Activated CD4-positive, alpha-beta memory T cell treated with anti-CD3 and anti-CD28 coated beads, Interleukin-2, amount 10 ng/mL, durations not matched to agents 7 days and 5 days (primary cell): Measurements from ENCODE around the gene BACE1. TPM values are rescaled to one million over a fixed set of nuclear protein-coding genes. Genes with fewer than 3 reads are reported as not detected.
"Not testable (repeated sequence)": the region's sequence is repeated elsewhere in the genome, so short reads cannot be mapped to it uniquely, and the experiment has no call there.

Experiments
- CTCF ChIA-PET: fragments of 350-600 bp; sonication (Branson Sonifier 250); formaldehyde crosslinking; loops from one replicate; lab custom pipeline; 2021; ENCODE audit warnings: antibody characterized with exemption, inconsistent platforms; lab: Charles Lee
- POLR2A ChIA-PET: fragments of 350-600 bp; sonication (Branson Sonifier 250); formaldehyde crosslinking; loops from one replicate; lab custom pipeline; 2021; ENCODE audit warnings: antibody characterized with exemption; lab: Charles Lee
- DNase-seq: peaks from one replicate; pipeline ENCODE4 v3.0.0-alpha.2; 2020
- H3K27ac Mint-ChIP-seq: one replicate; pipeline ENCODE4 v1.8.0; 2021; ENCODE audit warnings: mild to moderate bottlenecking, mixed read lengths
- H3K27me3 Mint-ChIP-seq: one replicate; pipeline ENCODE4 v1.8.0; 2021; ENCODE audit warnings: mixed read lengths
- H3K36me3 Mint-ChIP-seq: one replicate; pipeline ENCODE4 v1.8.0; 2021; ENCODE audit warnings: low read depth, mixed read lengths
- H3K4me1 Mint-ChIP-seq: one replicate; pipeline ENCODE4 v1.8.0; 2021; ENCODE audit warnings: mixed read lengths
- H3K4me3 Mint-ChIP-seq: one replicate; pipeline ENCODE4 v1.8.0; 2021; ENCODE audit warnings: mild to moderate bottlenecking, mixed read lengths
- H3K9me3 Mint-ChIP-seq: one replicate; pipeline ENCODE4 v1.8.0; 2021; ENCODE audit warnings: mixed read lengths
- total RNA-seq, 2 experiments: library from RNA; stranded (reverse); gene quantifications; one replicate each; pipeline ENCODE4 v1.2.3, GENCODE V29; 2021

Gene BACE1
- total RNA-seq, 2 experiments from 2014 or later: 0.75 to 0.96 TPM

- Mint-ChIP-seq H3K4me1 (peaks cover 33% of the 10 kb centered on the region), H3K4me3 (no peak overlapping the region), H3K27ac (no peak overlapping the region), H3K27me3 (no peaks in the 10 kb centered on the region), H3K9me3 (no peaks in the 10 kb centered on the region), H3K36me3 (peaks cover 40% of the 10 kb centered on the region)
- ChIA-PET CTCF (no interaction called here), POLR2A (no interaction called here)
- no peak for DNase-seq
Measured at GRCh38 chr11:117282956-117283355, 33.1 kb downstream of the BACE1 start.

GRCh38 chr11:117281869-117282268, 34.2 kb downstream of the BACE1 start:
- peaks cover 33% of the 10 kb centered on the region for H3K4me1 Mint-ChIP-seq
- H3K9me3 Mint-ChIP-seq: no peaks in the 10 kb centered on the region
- DNase-seq: no peak
- no peaks in the 10 kb centered on the region for H3K27me3 Mint-ChIP-seq
- ChIA-PET POLR2A (no interaction called here), CTCF (no interaction called here)
- no peak overlapping the region for H3K4me3 Mint-ChIP-seq
- H3K36me3 Mint-ChIP-seq: peaks cover 37% of the 10 kb centered on the region
- H3K27ac Mint-ChIP-seq: no peak overlapping the region

DNA sequence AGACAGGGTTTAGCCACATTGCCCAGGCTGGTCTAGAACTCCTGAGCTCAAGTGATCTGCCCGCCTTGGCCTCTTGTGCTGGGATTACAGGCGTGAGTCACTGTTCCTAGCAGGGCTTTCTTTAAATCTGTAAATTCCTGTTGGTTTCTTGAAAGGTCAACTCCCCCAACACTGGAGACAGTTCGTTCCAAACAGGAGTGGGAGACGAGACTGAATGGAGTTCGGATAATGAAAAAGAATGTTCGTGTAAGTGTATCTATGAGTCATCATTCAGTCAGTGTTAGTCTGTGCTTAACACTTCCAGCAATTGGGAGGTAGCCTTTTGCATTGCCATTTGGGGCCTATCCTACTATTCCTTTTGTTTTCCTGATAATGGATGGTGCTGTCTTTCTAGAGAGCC, 34.9 kb downstream of the BACE1 start:
- Mint-ChIP-seq H3K36me3 (peaks cover 32% of the 10 kb centered on the region), H3K27ac (no peak overlapping the region), H3K27me3 (no peaks in the 10 kb centered on the region), H3K9me3 (no peaks in the 10 kb centered on the region), H3K4me1 (peaks cover 33% of the 10 kb centered on the region), H3K4me3 (no peak overlapping the region)
- POLR2A ChIA-PET: interaction anchor here (0.9 to 4.7 kb wide), 2 partner anchors 46 to 50 kb away, joined by 3 to 29 read pairs; partner anchors contain the start of genes CEP164 and PCSK7
- DNase-seq: no peak
- CTCF ChIA-PET: interaction anchor here (1.0 to 1.9 kb wide), 2 partner anchors 54 to 65 kb away, joined by 3 to 7 read pairs; no protein-coding TSS in a partner anchor

- DNase-seq: no peak
- Mint-ChIP-seq H3K4me3 (peak overlapping the region; percentile 57), H3K36me3 (peaks cover 40% of the 10 kb centered on the region), H3K4me1 (peaks cover 45% of the 10 kb centered on the region), H3K27me3 (no peaks in the 10 kb centered on the region), H3K9me3 (no peaks in the 10 kb centered on the region), H3K27ac (peak overlapping the region; percentile 94)
- CTCF ChIA-PET: interaction anchor here (1.8 to 1.9 kb wide), 2 partner anchors 49 to 53 kb away, joined by 5 to 7 read pairs; no protein-coding TSS in a partner anchor
- POLR2A ChIA-PET: interaction anchor here (0.7 to 4.7 kb wide), 5 partner anchors 22 to 49 kb away, joined by 3 to 29 read pairs (median 4); partner anchors contain the start of gene PCSK7
Measured at GRCh38 chr11:117279711-117280376, 36.2 kb downstream of the BACE1 start.

- no peak overlapping the region for H3K4me3 Mint-ChIP-seq
- peak overlapping the region; percentile 11 for H3K27ac Mint-ChIP-seq
- ChIA-PET CTCF (interaction anchor here (0.7 to 1.8 kb wide), 2 partner anchors 47 to 54 kb away, joined by 3 to 5 read pairs; no protein-coding TSS in a partner anchor), POLR2A (interaction anchor here (4.7 kb wide), 1 partner anchor 48 kb away, joined by 29 read pairs; the partner anchor contains the start of gene PCSK7)
- H3K4me1 Mint-ChIP-seq: peaks cover 50% of the 10 kb centered on the region
- H3K36me3 Mint-ChIP-seq: peaks cover 41% of the 10 kb centered on the region
- no peak for DNase-seq
- H3K27me3 Mint-ChIP-seq: no peaks in the 10 kb centered on the region
- peaks cover 5% of the 10 kb centered on the region for H3K9me3 Mint-ChIP-seq
Measured at GRCh38 chr11:117278347-117278746, 37.7 kb downstream of the BACE1 start.

DNA sequence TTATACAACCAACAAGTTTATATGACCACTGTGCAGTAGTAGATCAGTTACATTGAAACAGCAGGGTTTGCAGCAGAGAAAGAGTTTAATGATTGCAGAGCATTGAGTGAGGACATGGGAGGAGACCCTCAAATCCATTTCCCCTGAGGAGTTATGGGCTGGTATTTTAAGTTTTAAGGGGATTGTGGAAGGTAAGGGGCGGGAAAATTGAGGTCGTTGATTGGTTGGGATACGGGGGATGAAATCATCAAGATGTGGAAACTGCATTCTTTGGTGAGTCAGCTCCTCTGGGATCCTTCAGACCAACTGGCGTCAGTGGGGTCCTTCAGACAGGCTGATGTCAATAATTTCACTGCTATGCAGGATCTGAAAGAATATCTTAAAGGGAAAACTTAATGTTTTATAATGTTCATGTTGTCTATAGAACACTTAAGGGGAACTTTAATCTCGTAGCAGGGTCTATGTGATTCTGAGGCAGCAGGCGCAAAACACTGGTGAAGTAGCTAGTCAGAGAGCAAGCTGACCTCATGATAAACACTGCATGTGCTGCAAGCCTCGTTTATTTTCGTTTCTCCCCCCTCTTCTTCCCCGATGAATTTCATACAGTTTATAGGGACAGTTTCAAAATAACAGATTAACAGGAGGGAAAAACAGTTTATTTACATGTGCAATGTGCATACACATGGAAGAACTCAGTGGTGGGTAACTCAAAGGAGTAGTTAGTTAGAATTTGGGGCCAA, 42.3 kb downstream of the BACE1 start:
- H3K4me3 Mint-ChIP-seq: no peak overlapping the region
- ChIA-PET POLR2A (interaction anchor here (0.6 kb wide), 1 partner anchor 130 kb away, joined by 3 read pairs; the partner anchor contains the start of gene PAFAH1B2), CTCF (interaction anchor here (0.7 kb wide), 1 partner anchor 52 kb away, joined by 3 read pairs; no protein-coding TSS in a partner anchor)
- no peak for DNase-seq
- peaks cover 32% of the 10 kb centered on the region for H3K36me3 Mint-ChIP-seq
- no peaks in the 10 kb centered on the region for H3K27me3 Mint-ChIP-seq
- peaks cover 23% of the 10 kb centered on the region for H3K4me1 Mint-ChIP-seq
- H3K9me3 Mint-ChIP-seq: peaks cover 9% of the 10 kb centered on the region
- no peak overlapping the region for H3K27ac Mint-ChIP-seq

- POLR2A ChIA-PET, H3K27me3 Mint-ChIP-seq, H3K27ac Mint-ChIP-seq, DNase-seq, H3K9me3 Mint-ChIP-seq, H3K4me3 Mint-ChIP-seq: not testable (repeated sequence)
- CTCF ChIA-PET: interaction anchor here (1.2 kb wide), 1 partner anchor 154 kb away, joined by 3 read pairs; no protein-coding TSS in a partner anchor
- H3K4me1 Mint-ChIP-seq: peaks cover 18% of the 10 kb centered on the region
- H3K36me3 Mint-ChIP-seq: peaks cover 34% of the 10 kb centered on the region
Measured at GRCh38 chr11:117272175-117272574, 43.9 kb downstream of the BACE1 start.

DNA sequence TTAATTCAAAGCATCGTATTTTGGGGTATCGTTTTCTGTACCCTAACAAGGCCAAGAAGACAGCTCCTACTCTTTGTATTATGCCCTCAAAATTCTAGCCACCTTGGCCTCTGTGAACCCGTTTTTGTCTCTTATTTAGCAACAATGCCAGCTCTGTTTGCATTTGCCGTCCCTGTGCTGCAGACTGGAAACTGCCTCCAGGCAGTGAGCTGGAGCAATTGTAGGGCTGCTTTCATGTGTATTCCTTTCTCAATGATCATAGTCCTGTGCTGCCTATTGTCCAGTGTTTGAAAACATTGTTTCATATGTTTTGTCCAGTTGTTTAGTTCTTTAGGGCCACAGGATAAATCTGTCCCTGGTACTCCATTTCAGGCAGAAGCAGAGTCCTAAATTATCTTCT, 44.8 kb downstream of the BACE1 start:
- H3K27ac Mint-ChIP-seq: no peak overlapping the region
- CTCF ChIA-PET: interaction anchor here (1.2 kb wide), 1 partner anchor 155 kb away, joined by 3 read pairs; no protein-coding TSS in a partner anchor
- no peak overlapping the region for H3K4me3 Mint-ChIP-seq
- peaks cover 9% of the 10 kb centered on the region for H3K9me3 Mint-ChIP-seq
- peaks cover 18% of the 10 kb centered on the region for H3K4me1 Mint-ChIP-seq
- POLR2A ChIA-PET: no interaction called here
- H3K36me3 Mint-ChIP-seq: peaks cover 34% of the 10 kb centered on the region
- H3K27me3 Mint-ChIP-seq: no peaks in the 10 kb centered on the region
- DNase-seq: no peak

- H3K27ac Mint-ChIP-seq: no peak overlapping the region
- peaks cover 9% of the 10 kb centered on the region for H3K9me3 Mint-ChIP-seq
- peaks cover 29% of the 10 kb centered on the region for H3K36me3 Mint-ChIP-seq
- CTCF ChIA-PET: no interaction called here
- no peaks in the 10 kb centered on the region for H3K27me3 Mint-ChIP-seq
- POLR2A ChIA-PET: no interaction called here
- no peak for DNase-seq
- H3K4me1 Mint-ChIP-seq: peaks cover 7% of the 10 kb centered on the region
- H3K4me3 Mint-ChIP-seq: no peak overlapping the region
Measured at GRCh38 chr11:117269856-117270255, 46.2 kb downstream of the BACE1 start.

DNA sequence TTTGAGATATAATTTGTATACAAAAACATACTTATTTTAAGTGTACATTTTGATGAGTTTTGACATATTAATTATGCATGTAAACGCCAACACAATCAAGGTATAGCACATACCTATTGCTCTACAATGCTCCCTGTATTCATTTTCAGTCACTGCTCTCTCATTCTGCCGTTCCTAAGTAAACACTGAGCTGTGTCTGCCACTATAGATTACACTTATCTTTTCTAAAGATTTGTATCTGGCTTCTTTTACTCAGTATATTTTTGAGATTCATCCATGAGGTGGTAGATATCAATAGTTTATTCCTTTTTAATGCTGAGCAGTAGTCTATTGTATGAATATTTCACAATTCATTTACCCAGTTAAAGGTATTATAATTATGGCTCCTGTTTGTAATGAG, 50.3 kb downstream of the BACE1 start:
- Mint-ChIP-seq H3K9me3 (no peaks in the 10 kb centered on the region), H3K27ac (no peak overlapping the region), H3K27me3 (no peaks in the 10 kb centered on the region), H3K4me3 (no peak overlapping the region), H3K36me3 (peaks cover 14% of the 10 kb centered on the region), H3K4me1 (no peaks in the 10 kb centered on the region)
- DNase-seq: no peak
- CTCF ChIA-PET: no interaction called here
- POLR2A ChIA-PET: no interaction called here

- POLR2A ChIA-PET: interaction anchor here (0.6 kb wide), 1 partner anchor 1011 kb away, joined by 3 read pairs; no protein-coding TSS in a partner anchor
- DNase-seq, H3K4me1 Mint-ChIP-seq, H3K27ac Mint-ChIP-seq, CTCF ChIA-PET, H3K27me3 Mint-ChIP-seq, H3K4me3 Mint-ChIP-seq, H3K9me3 Mint-ChIP-seq: not testable (repeated sequence)
- H3K36me3 Mint-ChIP-seq: peaks cover 14% of the 10 kb centered on the region
Measured at GRCh38 chr11:117264624-117265323, 51.3 kb downstream of the BACE1 start.

DNA sequence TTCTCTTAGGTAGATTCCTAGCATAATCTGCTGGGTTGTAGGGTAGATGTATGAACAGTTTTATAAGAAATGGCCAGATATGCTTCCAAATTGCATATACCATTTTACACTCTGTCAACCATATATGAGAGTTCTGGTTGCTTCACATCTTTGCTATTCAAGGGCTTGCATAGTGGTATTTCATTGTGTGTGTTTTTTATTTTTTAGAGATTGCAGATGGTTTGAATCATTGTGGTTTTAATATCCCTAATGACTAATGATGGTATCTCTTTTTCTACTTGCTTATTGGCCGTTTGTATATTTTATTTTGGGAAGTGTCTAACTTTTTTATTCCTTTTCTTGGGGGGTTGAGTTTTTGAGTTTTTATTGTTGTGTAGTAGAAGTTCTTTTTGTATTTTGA, 56.6 kb downstream of the BACE1 start:
- H3K4me3 Mint-ChIP-seq: no peak overlapping the region
- H3K4me1 Mint-ChIP-seq: peaks cover 4% of the 10 kb centered on the region
- peaks cover 13% of the 10 kb centered on the region for H3K36me3 Mint-ChIP-seq
- ChIA-PET POLR2A (no interaction called here), CTCF (no interaction called here)
- no peak for DNase-seq
- no peaks in the 10 kb centered on the region for H3K9me3 Mint-ChIP-seq
- H3K27me3 Mint-ChIP-seq: no peaks in the 10 kb centered on the region
- H3K27ac Mint-ChIP-seq: no peak overlapping the region
